HFFc6 (cell line): ENCODE results near the gene TBC1D5. TPM values are rescaled to one million over a fixed set of nuclear protein-coding genes. Genes with fewer than 3 reads are reported as not detected.

Experiments
- DNase-seq: peaks from one replicate; pipeline ENCODE4 v3.0.0-alpha.2; 2018
- H3K27ac Mint-ChIP-seq: 2 replicates; pipeline ENCODE4 v1.8.0; 2020; ENCODE audit warnings: mild to moderate bottlenecking, mixed read lengths
- H3K27me3 Mint-ChIP-seq: 2 replicates; pipeline ENCODE4 v1.8.0; 2021; ENCODE audit warnings: mild to moderate bottlenecking, moderate library complexity, mixed read lengths; ENCODE audit not compliant: insufficient read depth
- H3K36me3 Mint-ChIP-seq: 2 replicates; pipeline ENCODE4 v1.8.0; 2021; ENCODE audit warnings: low read depth, mixed read lengths
- H3K4me1 Mint-ChIP-seq: 2 replicates; pipeline ENCODE4 v1.8.0; 2020; ENCODE audit warnings: low read depth, mixed read lengths
- H3K4me3 Mint-ChIP-seq: 2 replicates; pipeline ENCODE4 v1.8.0; 2020; ENCODE audit warnings: mild to moderate bottlenecking, moderate library complexity, mixed read lengths
- H3K9me3 Mint-ChIP-seq: 2 replicates; pipeline ENCODE4 v1.8.0; 2020; ENCODE audit warnings: mild to moderate bottlenecking, mixed read lengths
- total RNA-seq, 6 experiments: library from RNA; stranded (reverse); fragmentation: NEBNext Ultra II Directional; extraction: Animal tissue kit (Norgen Biotek cat#: 25700); gene quantifications; 2 replicates in 1 of 6; 3 replicates in 5 of 6; pipeline ENCODE4 v1.2.3, GENCODE V29; 2021
- TF ChIP-seq, protein P1 (sequence below): fragments of 200-600 bp; sonication (generic); IDR thresholded peaks from 2 replicates; pipeline ENCODE4 v1.5.0; 2021; ENCODE audit warnings: antibody characterized with exemption, mild to moderate bottlenecking

TBC1D5 gene
- total RNA-seq, 6 experiments from 2014 or later: 37.2 to 46.0 (median 40.1) TPM

DNA sequence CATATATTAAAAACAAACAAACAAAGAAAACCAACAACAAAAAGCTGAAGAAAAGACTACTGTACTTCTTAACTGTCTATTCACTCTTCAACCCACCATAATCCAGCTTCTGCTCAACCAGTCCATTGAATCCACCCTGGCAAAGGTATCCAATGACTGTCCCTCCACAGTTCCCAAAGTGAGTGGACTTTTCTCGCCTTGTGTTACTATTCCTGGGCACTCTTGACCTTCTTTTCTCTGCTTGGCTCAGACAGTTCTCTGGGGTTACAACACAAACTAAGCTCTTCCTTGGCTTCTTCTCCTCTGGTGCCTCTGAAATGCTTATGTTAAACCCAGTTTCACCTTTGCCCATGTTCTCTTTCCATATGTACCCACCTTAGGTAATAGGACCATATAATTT lies 437.5 kb downstream of the TBC1D5 start:
- H3K27me3 Mint-ChIP-seq: no peaks in the 10 kb centered on the region
- TF ChIP-seq, protein P1, sequence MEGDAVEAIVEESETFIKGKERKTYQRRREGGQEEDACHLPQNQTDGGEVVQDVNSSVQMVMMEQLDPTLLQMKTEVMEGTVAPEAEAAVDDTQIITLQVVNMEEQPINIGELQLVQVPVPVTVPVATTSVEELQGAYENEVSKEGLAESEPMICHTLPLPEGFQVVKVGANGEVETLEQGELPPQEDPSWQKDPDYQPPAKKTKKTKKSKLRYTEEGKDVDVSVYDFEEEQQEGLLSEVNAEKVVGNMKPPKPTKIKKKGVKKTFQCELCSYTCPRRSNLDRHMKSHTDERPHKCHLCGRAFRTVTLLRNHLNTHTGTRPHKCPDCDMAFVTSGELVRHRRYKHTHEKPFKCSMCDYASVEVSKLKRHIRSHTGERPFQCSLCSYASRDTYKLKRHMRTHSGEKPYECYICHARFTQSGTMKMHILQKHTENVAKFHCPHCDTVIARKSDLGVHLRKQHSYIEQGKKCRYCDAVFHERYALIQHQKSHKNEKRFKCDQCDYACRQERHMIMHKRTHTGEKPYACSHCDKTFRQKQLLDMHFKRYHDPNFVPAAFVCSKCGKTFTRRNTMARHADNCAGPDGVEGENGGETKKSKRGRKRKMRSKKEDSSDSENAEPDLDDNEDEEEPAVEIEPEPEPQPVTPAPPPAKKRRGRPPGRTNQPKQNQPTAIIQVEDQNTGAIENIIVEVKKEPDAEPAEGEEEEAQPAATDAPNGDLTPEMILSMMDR: no peak

GRCh38 chr3:17302774-17303173 lies 439.7 kb downstream of the TBC1D5 start:
- Mint-ChIP-seq H3K27ac (no peak overlapping the region), H3K4me1 (no peaks in the 10 kb centered on the region), H3K4me3 (no peak overlapping the region), H3K9me3 (no peaks in the 10 kb centered on the region), H3K27me3 (peaks cover 2% of the 10 kb centered on the region; the same call in 1 of the 2 replicates), H3K36me3 (no peaks in the 10 kb centered on the region)
- peak; percentile 20 for DNase-seq
- TF ChIP-seq, protein P1: no peak

More for the DNA sequence above, 437.5 kb downstream of the TBC1D5 start:
- H3K4me1 Mint-ChIP-seq: no peaks in the 10 kb centered on the region
- no peak overlapping the region for H3K27ac Mint-ChIP-seq
- H3K36me3 Mint-ChIP-seq: no peaks in the 10 kb centered on the region
- DNase-seq: no peak
- H3K9me3 Mint-ChIP-seq: no peaks in the 10 kb centered on the region
- no peak overlapping the region for H3K4me3 Mint-ChIP-seq

- H3K4me1 Mint-ChIP-seq: no peaks in the 10 kb centered on the region
- no peak overlapping the region for H3K4me3 Mint-ChIP-seq
- DNase-seq: no peak
- no peaks in the 10 kb centered on the region for H3K36me3 Mint-ChIP-seq
- no peaks in the 10 kb centered on the region for H3K9me3 Mint-ChIP-seq
- peaks cover 2% of the 10 kb centered on the region; the same call in 1 of the 2 replicates for H3K27me3 Mint-ChIP-seq
- no peak overlapping the region for H3K27ac Mint-ChIP-seq
- TF ChIP-seq, protein P1: no peak
Observed at GRCh38 chr3:17302170-17302569, 440.3 kb downstream of the TBC1D5 start.

- Mint-ChIP-seq H3K36me3 (no peaks in the 10 kb centered on the region), H3K4me3 (no peak overlapping the region), H3K4me1 (no peaks in the 10 kb centered on the region), H3K27ac (no peak overlapping the region), H3K27me3 (peaks cover 2% of the 10 kb centered on the region; the same call in 1 of the 2 replicates), H3K9me3 (no peaks in the 10 kb centered on the region)
- TF ChIP-seq, protein P1: no peak
- DNase-seq: no peak
Observed at GRCh38 chr3:17301271-17301670, 441.2 kb downstream of the TBC1D5 start.

DNA sequence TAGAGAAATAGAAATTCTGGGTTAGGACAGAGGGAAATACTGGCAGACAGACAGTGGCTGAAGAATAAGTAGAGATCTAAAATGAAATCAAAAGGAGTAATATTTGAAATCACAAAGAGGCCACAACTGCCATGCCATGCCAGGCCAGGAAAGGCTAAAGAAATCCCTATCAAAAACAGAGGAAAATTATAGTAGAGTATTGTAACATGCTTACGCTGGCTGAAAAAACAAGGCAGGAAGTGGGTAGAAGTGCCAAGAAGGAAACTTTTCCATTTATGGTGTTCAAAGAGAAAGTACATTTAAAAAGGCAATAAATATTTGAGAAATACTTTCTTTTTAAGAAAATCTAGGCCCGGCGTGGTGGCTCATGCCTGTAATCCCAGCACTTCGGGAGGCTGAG lies 442.0 kb downstream of the TBC1D5 start:
- H3K36me3 Mint-ChIP-seq: no peaks in the 10 kb centered on the region
- no peak overlapping the region for H3K4me3 Mint-ChIP-seq
- H3K4me1 Mint-ChIP-seq: no peaks in the 10 kb centered on the region
- H3K27ac Mint-ChIP-seq: no peak overlapping the region
- no peaks in the 10 kb centered on the region for H3K9me3 Mint-ChIP-seq
- TF ChIP-seq, protein P1: no peak
- H3K27me3 Mint-ChIP-seq: peaks cover 2% of the 10 kb centered on the region; the same call in 1 of the 2 replicates
- DNase-seq: no peak

GRCh38 chr3:17298038-17298437 lies 444.4 kb downstream of the TBC1D5 start:
- DNase-seq: no peak
- no peaks in the 10 kb centered on the region for H3K4me1 Mint-ChIP-seq
- TF ChIP-seq, protein P1: no peak
- H3K36me3 Mint-ChIP-seq: no peaks in the 10 kb centered on the region
- H3K4me3 Mint-ChIP-seq: no peak overlapping the region
- H3K9me3 Mint-ChIP-seq: no peaks in the 10 kb centered on the region
- H3K27me3 Mint-ChIP-seq: peaks cover 2% of the 10 kb centered on the region; the same call in 1 of the 2 replicates
- H3K27ac Mint-ChIP-seq: no peak overlapping the region
